ELF-1 (cell line): Measurements from ENCODE around the gene PDLIM7.
"Not testable (repeated sequence)": the region's sequence is repeated elsewhere in the genome, so short reads cannot be mapped to it uniquely, and the experiment has no call there.

Experiments used
- DNase-seq: peaks from one replicate; pipeline ENCODE4 v3.0.0-alpha.2; 2016; ENCODE audit warnings: low read depth, low spot score

The PDLIM7 gene, protein sequence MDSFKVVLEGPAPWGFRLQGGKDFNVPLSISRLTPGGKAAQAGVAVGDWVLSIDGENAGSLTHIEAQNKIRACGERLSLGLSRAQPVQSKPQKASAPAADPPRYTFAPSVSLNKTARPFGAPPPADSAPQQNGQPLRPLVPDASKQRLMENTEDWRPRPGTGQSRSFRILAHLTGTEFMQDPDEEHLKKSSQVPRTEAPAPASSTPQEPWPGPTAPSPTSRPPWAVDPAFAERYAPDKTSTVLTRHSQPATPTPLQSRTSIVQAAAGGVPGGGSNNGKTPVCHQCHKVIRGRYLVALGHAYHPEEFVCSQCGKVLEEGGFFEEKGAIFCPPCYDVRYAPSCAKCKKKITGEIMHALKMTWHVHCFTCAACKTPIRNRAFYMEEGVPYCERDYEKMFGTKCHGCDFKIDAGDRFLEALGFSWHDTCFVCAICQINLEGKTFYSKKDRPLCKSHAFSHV

DNA sequence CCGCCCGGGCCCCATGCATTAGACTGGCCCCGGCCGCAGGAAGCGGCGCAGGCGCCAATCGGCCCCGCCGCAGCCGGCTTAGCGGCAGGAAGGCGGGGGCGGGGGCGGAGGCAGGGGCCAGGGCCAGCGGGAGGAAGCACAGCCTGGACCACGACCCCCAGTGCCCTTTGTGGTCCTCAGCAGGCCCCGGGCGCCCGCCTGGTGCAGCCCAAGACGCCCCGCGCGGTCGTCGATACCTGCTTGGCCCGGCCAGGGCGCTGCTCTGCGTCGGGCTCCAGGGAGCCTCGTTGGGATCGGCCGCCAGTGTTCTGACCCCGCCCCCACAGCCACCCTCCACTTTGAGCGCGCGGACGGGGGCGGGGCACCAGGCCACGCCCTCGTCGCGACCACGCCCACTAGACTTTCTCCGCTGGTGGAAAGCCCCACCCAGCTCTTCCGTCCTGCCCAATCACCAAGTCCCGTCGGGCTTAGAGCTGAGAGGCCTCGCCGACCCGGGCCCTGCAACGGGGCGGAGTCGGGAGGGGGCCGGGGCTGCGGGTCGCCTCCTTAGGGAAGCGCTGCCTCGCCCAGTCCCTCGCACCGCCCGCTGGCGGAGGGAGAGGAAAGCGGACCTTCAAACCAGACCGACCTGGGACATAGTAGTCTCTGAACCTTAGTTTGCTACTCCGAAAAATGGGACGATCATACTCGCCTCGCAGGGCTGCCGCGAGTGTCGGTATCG, at the start of gene PDLIM7:
TSS of gene PDLIM7 (minus strand) at position 313 of the 721 bp plus-strand sequence. CDS start 1,092 bp downstream, outside the sequence.
- peak; percentile 100 for DNase-seq

DNA sequence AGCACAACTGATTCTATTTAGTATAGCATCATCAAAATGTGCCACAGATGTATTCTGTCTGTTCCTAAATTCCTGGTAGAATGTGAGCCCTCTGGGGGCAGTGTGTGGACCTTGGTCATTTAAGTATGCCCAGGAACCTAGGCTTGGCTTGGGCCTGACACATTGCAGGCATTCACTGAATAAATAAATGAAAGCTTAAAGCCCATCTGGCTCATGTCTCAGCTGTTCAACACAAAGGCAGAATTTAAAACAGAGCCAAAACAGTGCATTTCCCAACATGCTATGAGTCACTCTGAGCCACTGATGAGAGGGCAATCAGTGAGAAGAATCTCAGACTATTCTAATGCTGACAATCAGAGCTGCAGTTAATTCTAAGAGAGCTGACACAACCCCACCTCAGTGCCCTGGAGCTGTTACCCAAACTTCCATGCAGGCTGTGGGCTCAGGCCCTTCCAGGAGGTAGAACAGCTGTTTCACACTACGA, 48.9 kb upstream of the PDLIM7 start:
- DNase-seq, result peak; percentile 88

DNA sequence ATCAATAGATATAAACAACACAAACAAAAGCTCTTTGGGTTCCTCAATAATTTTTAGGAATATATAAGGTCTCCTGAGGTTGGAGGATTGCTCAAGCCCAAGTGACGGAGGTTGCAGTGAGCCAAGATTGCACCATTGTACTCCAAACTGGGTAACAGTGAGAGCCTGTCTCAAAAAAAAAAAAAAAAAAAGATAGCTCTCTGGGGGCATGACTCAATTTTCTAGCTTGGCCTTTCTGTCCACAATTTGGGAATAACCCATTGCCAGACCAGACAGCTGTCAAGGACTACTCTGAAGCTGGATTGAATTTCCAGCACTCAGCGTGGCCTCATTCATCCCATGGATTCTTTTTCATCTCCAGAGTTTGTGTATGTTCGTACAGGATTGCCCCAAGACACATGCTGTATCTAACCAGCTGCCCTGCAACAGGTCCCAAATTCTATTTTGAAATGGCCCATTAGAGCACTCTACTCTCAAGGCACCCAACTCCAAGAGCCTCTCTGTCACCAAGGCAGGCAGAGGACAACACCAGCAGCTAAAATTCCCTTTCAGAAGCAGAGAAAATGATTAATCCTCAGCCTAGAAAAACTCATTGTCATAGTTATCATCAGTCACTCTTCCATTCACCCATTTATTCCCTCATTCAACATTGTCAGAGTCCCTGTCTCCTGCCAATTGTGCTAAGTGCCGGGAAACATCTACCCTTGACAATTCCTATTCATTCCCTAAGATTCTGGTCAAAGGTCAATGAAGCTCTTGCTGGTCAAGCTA, 48.3 kb upstream of the PDLIM7 start:
- DNase-seq, result no peak

DNA sequence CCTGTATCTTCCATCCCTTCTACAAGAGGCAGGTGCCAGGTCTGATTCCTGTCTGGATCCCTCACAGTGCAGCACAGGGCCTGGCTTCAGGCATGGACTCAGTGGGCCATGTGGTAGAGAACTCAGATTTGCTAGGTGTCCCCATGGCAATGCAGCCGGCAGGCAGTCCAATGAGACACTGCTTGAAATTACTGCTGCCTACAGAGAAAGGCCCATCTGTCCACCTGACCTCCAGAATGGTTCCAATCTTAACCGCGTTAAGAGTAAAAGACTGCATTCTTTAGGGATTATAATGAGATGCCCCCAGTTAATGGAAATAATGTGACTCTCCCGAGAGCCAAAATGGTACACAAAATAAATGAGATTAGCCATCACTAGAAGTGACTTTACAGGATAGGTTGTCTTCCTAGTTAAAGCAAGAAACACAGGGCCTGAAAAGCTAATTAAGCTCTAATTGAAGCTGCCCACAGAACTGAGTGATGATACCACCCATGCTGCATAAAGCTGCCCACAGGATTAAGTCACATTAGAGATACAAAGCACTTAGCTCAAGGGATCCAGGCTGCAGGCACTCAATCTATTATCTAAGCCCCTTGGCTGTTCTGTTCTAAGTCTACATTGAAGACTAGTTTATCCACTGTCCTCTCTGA, 45.5 kb upstream of the PDLIM7 start:
- no peak for DNase-seq

DNA sequence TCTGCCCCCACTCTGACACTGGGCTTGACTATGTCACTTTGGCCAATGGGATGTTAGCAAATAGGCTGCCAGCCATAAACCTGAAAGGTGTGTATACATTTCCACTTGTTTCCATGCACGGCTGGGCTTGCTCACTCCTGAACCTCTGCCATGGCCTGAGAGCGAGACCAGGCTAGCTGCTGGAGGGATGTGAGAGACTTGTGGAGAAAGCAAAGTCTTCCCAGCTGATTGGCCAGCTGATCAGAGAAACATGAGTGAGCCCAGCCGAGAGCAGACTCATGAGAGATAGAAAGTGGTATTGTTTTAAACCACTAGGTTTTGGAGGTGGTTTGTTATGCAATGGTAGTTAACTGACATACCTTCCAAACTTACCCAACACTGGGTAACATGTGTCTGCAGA, 43.0 kb upstream of the PDLIM7 start:
- no peak for DNase-seq

DNA sequence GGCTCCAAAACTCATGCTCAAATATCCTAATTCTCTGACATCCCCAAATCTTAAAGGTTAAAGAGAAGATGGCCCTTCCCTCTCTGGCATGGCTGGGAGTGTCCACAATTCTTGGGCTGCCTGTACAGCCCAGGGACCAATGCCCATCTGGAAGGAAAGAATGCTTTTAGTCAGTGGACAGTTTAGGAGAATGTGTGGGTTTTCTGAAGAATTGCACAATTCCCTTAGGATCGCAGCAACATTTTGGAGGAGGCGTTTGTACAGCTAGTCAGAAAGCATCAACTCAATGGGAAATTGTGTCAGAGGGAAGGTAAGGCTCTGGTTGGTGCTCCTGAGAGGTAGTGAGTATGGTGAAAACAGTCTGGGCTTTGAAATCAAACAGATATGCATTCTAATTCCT, 42.0 kb upstream of the PDLIM7 start:
- no peak for DNase-seq

DNA sequence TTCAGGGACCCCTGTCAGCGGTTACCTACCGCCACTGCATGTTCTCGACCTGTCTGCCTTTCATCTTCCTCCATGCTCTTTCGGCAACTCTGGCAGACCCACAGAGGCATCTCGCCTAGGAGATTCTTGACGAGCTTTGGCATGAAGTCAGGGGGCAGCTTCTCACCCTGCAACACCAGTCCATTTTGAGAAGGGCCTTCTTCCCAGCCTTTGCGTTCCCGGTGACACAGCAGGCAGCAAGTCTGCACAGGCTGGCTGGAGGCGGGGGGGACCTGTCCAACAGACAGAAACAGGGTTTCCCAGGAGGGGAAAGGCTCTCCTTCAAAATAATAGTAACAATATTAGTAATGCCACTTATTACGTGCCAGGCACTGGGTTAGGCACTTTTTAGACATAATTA, 41.5 kb upstream of the PDLIM7 start:
- no peak for DNase-seq

DNA sequence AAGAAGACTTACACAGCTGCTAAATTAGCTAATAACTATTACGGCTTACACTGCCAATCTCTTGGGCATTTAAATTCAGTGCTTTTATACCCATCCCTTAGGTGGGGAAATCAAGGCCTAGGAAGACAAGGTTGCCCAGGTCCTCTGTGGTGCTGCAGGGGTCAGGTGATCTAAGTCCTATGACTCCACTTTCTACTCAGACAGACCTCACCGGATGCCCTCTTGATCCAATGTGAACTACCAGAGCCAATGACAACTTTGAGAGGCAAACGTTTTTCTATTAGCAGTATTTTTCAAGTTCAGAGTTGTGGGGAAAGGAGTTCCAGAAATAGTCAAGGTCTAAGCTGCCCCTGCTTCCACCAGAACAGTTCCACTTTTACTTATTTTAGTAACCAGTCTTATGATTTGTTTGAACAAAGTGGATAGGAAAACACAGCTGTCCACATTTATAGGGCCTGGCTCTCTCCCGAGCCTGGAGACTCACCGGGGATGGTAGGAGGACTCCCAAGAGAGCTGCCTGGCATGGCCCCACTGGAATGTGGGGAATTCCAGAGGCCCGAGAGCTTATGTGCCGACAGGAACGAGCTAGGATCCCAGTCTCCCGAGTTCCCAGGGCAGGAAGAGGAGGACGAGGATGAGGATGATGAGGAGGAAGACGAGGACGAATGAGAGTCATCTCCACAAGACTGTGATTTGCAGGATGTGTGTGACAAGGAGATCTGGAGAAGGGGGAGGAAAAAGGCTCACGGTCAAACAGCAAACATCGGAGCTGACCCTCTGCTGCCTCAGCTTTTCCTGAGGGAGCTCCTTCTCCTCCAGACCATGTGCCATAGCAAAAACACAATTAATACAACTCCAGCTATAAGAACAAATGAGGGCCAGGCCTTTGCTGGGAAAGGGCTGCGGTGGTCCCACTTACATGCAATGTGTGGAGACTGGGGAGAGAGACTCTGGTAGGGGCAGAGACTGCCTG, 40.3 kb upstream of the PDLIM7 start:
- peak; percentile 45 for DNase-seq

DNA sequence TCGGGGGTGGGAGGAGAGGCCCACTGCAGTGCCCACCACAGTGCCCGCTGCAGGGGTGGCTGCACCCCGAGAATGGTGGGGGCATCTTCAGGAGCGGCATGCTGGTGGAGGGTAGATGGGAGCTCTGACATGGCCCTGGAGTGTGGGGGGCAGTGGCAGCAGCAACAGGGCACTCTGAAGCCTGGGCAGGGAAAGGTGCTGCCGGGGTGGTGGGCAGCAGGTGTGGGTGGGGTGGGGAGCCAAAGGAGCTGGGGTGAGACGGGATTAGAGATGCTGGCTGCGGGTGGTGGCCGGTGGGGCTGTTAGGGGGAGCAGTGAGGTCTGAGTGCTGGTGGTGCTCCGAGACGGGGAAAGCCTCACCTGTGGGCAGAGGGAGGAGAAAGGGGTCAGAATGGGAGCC, 39.0 kb upstream of the PDLIM7 start:
- no peak for DNase-seq

DNA sequence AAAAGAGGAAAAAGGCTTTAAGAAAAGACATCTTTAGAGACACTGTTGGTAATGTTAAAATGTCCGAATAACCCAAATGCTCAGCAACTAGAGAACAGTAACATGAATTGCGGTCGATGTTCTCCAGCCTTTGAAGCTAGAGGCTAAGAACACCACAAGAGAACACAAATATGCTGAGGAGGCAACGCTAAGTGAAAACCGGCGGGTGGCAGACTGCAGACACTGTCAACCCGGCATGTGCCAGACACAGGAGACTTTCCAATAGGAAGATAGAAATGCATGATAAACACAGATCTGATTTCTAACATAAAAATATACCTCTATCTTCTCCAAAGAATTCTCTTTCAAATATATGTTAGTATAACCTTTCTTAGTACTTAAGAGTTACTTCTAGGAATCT, 37.7 kb upstream of the PDLIM7 start:
- no peak for DNase-seq

DNA sequence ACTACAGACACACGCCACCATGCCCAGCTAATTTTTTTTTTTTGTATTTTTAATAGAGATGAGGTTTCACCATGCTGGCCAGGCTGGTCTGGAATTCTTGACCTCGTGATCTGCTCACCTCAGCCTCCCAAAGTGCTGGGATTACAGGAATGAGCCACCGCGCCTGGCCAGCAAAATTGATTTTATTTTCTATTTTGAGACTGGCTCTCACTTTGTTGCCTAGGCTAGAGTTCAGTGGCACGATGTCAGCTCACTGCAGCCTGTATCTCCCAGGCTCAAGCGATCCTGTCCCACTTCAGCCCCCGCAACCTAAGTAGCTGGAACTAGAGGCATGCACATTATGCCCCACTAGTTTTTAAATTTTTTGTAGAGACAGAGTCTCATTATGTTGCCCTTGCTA, 37.0 kb upstream of the PDLIM7 start:
- not testable (repeated sequence) for DNase-seq

DNA sequence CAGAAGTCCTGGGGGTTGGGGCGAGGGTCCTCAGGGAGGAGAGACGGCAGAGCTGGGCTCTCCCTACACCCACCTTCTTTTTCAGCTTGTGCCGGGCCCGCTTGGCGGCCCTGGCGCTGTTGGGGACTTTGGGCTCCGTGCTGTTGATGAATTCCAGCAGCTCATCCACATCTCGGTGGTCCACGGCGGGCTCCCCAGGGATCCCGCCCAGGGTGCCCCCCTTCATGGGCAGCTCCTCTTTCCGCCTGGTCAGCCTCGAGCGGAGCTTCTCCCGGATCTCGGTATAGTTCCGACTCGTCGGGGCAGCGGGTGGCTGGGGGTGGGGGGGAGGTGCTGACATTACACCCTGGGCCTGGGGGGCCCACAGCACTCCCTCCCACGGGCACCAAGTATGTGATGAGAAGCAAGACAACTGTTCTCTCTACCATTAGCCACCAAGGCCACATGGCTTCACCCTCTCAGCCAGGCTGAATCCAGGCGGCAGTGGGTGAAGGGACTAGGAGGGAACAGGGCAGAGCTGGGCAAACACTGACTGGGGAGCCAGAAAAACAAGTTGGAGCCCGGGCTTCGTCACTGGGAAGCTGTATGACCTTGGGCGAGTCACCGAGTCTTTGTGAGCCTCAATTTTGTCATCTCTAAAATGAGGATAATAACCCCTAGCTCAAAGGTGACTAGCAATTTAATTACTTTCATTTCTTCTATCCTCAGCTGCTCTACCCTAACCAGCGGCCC, 34.0 kb upstream of the PDLIM7 start:
- DNase-seq, result no peak

DNA sequence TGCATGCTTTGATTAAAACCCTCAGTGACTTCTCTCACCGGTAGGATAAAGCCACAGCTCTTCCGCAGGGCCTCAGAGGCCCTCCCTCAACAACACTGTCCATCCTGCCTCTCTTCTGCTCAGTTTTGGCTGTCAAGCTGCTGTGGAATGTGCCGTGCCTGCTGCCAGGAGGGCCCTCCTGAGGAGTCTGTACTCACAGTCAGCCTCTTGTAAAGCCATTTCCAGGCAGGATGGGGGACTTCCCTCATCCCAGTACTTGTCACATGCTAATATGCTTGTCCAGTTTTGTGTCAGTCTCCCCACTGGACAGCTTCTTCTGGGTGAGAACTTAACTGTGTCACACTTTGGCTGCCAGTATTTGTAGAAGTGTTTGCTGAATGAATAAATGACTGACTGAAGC, 33.2 kb upstream of the PDLIM7 start:
- DNase-seq, result no peak

DNA sequence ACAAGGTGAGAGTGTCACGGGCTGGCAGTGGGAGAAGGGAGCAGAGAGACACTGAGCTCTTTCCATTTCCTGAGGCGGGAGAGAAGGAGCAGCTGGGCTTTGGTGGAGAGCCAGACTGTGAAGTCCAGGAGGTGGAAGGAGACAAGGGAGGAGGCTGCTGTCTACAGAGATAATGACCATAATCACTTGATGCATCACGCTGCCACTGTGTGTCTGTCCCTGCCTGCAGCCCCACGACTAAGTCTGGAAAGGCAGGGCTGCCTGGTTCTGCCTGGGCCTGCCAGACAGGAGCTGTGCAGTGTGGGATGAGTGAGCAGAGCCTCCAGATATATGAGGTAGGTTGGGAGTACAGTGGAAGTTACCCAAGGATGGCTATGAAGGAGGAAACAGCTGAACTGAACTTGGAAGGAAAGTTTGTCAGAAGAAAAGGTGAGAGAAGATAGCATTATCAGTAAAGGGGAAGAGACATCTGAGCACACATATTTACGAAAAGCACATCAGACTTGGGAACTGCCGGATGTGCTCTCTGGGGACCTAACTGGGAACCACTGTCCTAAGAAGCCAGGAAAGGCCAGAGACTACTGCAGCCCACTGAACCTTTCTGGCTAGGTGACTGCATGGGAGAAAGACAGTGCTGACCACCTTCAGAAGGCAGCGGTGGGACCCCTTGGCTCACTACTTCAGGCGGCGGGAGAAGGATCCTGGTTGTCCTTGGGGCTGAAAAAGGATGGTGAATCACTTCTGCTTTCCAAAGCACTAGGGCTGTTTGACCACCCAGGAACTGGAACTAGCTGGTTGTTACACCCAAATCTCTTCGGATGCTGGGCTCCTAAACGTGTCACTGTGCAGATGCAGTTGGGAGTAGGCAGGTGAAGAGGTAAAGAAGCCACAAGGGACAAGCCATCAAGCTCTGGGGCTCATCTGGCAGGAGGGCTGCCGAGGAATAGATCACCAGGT, 32.1 kb upstream of the PDLIM7 start:
- DNase-seq, result no peak

DNA sequence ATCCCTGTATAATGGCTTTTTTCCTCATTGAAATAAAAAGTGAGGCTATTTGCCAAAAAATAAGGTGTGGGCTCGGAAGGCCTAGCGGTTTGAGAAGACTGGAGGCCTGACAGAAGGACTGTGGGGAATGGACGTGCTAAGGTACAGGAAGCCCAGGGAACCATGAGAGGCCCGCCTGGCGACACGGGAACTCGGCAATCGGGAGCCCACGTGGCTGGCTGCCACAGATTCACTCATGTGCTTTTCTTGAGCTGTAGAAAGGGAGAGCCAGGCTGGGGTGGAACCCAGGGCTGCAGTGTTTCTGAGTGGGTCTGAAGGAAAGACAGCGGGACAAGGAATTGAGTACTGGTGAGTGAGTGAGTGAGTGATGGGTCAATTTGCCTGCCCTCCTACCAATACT, 31.2 kb upstream of the PDLIM7 start:
- DNase-seq, result no peak

DNA sequence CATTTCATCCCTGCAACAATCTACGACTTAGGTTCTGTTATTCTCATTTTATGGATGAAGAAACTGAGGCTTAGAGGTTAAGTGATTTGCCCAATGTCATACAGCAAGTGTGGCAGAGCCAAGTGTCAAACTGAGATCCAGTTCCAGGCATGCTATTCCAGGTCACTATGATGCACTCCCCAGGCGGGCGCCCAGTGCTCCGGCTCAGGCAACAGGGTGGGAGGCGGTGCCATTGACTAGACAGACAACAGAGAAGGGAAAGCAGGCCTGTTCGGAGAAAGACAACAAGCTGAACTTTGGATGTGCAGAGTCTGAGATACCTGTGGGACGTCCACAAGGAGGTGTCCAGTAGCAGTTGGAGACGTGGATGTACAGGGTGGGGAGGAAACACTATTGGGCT, 30.2 kb upstream of the PDLIM7 start:
- DNase-seq, result no peak

DNA sequence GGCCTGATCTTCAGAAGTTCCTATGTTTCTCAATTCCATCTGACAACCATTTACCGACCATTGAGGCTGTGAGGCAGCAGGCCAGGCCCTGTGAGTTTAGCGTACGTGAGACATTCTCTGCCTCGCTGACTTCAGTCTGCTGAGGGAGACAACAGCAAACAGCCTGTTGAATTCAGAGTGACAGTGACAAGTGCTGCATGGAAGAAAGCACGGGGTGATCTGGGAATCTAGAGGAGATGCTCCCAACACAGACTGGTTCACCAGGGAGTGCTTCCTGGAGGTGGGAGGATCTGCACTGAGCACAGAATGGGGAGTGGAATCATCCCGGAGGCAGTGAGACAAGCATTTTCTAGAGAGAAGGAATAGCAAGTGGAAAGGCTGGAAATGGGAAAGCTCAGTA, 29.4 kb upstream of the PDLIM7 start:
- no peak for DNase-seq

DNA sequence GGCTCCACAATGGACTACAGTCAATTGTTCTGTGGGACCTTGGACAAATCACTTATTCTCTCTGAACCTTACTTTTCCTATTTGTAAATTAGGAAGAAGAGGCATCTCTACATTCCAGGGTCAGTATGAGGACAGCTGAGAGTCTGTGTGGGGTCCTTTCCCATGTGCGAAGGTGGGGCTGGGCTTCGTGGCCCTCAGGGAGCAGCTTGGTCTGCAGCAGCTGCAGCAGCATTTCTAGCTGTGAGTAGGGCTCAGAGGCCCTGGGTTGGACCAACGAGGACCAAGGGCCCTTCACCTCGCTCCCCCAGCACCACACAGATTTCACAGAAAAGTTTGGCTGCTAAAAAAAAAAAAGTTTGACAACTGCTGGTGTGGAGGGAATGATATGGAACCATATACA, 28.8 kb upstream of the PDLIM7 start:
- no peak for DNase-seq
